Fibroblast of pulmonary artery (primary cell): ENCODE data around the gene SDHB.

ENCODE experiments used
- DNase-seq: peaks from one replicate; pipeline ENCODE4 v3.0.0-alpha.2; 2010; ENCODE audit warnings: low read depth
- H3K4me3 ChIP-seq: replicated peaks from 2 replicates; pipeline ENCODE4 v1.5.1; 2011; ENCODE audit warnings: low read depth, mild to moderate bottlenecking, control low read depth, low read length, moderate library complexity
- TF ChIP-seq, protein P1 (sequence below): IDR thresholded peaks from 2 replicates; pipeline ENCODE4 v1.5.1; 2011; ENCODE audit warnings: mild to moderate bottlenecking, control low read depth, low read length, inconsistent platforms; ENCODE audit errors: missing control alignments

The SDHB gene

DNA sequence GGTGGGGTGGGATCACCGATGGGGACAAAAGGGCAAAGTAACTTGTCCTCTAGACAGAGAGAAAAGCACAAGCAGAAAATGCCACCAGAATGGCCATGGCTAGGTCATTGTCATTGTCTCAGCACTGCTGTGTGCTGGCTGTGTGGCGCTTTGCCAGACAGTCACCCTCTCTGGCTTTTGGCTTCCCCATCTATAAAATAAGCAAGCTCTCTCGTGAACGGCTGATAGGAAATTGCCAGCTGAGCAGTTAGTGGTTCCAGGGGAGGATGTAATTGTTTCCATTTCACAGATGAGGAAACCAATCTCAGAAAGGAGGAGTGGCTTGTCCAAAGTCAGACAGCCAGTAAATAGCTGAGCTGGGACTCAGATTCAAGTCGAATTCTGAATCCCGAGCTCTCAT is 32.9 kb upstream of the SDHB start:
- DNase-seq: no peak
- TF ChIP-seq, protein P1, sequence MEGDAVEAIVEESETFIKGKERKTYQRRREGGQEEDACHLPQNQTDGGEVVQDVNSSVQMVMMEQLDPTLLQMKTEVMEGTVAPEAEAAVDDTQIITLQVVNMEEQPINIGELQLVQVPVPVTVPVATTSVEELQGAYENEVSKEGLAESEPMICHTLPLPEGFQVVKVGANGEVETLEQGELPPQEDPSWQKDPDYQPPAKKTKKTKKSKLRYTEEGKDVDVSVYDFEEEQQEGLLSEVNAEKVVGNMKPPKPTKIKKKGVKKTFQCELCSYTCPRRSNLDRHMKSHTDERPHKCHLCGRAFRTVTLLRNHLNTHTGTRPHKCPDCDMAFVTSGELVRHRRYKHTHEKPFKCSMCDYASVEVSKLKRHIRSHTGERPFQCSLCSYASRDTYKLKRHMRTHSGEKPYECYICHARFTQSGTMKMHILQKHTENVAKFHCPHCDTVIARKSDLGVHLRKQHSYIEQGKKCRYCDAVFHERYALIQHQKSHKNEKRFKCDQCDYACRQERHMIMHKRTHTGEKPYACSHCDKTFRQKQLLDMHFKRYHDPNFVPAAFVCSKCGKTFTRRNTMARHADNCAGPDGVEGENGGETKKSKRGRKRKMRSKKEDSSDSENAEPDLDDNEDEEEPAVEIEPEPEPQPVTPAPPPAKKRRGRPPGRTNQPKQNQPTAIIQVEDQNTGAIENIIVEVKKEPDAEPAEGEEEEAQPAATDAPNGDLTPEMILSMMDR: no peak
- H3K4me3 ChIP-seq: no peak overlapping the region

DNA sequence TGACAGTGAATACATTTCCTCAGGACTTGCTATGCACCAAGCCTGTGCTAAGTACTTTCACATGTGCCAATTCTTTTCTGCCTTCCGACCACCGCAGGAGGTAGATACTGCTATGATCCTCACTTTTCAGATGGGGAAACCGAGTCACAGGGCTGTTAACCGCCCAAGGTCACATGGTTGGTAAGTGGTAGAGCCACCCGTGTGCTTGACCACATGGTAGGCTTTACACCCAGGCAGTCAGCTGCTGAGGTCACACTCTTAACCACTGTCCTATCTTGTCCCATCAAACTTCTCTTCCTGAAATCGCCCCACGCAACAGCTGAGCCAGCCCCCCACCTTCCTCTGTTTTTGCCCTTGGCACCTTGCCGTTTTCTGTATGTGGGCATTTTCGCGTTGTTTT is 31.0 kb upstream of the SDHB start:
- TF ChIP-seq, protein P1: no peak
- H3K4me3 ChIP-seq: no peak overlapping the region
- DNase-seq: no peak

DNA sequence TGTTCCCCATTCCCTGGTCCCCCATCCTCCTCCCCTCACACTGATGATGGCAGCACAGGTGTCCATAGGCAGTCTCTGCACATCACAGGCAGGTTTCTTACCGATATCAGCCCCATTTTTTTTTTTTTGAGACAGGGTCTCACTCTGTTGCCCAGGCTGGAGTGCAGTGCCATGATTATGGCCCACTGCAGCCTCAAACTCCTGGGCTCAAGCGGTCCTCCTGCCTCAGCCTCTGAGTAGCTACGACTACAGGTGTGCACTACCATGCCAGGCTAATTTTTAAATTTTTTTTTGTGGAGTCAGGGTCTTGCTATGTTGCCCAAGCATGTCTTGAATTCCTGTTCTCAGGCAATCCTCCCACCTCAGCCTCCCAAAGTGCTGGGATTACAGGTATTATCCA is 28.9 kb upstream of the SDHB start:
- no peak for DNase-seq
- H3K4me3 ChIP-seq: no peak overlapping the region
- TF ChIP-seq, protein P1: no peak

DNA sequence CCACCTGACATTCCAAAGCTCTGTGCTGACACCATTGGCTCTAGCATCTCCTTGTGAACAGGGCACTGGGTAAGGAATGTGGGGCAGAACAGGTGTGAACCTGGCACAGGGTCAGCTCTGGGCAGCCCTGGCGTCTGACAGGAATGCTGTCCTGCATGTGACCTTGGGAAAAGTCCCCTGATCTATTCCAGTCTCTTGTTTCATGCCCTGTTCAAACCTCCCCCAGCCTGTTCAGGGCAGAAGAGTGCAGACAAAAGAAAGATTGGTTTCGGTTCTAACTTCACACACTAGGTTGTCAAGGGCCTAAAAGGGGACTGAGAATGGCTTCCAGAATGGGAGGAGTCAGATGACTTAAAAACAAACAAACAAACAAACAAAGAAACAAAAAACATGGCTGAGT is 27.6 kb upstream of the SDHB start:
- no peak overlapping the region for H3K4me3 ChIP-seq
- DNase-seq: no peak
- TF ChIP-seq, protein P1: no peak

DNA sequence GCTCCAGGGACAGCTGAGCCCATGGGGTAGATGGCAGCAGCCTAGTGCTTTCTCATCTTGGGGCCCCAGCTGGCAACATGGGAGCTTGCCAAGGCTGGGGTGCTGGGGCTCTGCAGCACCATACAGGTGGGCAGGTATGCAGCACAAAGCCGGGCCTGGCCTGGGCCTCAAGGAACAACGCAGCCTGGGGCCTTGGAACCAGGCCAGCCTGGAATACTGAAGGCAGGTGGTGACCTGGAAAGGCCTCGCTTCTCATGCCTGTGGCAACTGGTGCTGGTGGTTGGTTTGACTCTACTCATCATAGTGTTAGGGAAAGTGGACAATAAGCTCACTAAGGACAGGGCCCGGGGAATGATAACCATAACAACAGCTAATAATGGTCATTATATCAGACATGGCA is 27.0 kb upstream of the SDHB start:
- no peak overlapping the region for H3K4me3 ChIP-seq
- TF ChIP-seq, protein P1: no peak
- DNase-seq: no peak

DNA sequence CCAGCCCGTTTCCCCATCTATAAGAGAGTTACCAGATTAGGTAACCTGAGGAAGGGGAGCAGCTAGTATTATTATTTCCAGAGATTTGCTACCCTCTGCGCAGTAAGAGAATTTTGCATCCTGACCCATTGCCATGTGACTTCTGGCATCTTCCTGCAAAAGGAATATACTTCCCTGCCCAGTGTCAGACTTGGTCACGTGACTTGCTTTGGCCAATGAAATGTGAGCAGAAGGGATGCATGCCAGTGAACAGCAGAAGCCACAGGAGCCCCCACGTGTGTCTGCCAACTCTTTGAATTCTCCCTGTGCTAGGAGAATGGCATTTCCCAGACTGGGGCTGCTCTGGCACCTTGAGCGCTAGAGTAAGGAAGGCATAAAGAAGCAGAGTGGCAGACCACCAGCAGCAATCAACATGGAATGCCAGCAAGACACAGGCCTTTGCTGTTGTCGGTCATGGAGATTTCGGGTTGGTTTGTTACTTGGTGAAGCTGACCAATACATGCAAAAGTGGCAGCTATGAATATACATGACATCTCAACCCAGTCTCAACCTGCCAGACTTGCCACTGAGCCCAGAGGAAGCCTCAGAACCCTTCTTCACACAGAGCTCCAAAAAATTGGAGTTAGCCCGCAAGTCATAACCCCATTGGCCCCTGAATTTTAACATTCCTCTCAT is 26.4 kb upstream of the SDHB start:
- TF ChIP-seq, protein P1: no peak
- H3K4me3 ChIP-seq: no peak overlapping the region
- no peak for DNase-seq
